Measurements from ENCODE around the gene SLC35E4.

The SLC35E4 gene

GRCh38 chr22:30612789-30613188, 22.8 kb upstream of the SLC35E4 start:
- TF ChIP-seq CREB1 (IDR thresholded peaks at IDR 0.05; ENCODE audit: low read depth) (no peak), NFIC (IDR thresholded peaks at IDR 0.05) (no peak), ZBTB7A (IDR thresholded peaks at IDR 0.05; ENCODE audit: low read depth) (no peak), TEAD4 (IDR thresholded peaks at IDR 0.05) (no peak), FOXM1 (IDR thresholded peaks at IDR 0.05; ENCODE audit: borderline replicate concordance, low read depth) (no peak), RAD21 (IDR thresholded peaks at IDR 0.05; ENCODE audit: low read depth) (no peak), MAX (IDR thresholded peaks at IDR 0.05) (no peak), YY1 (IDR thresholded peaks at IDR 0.05; ENCODE audit: low read depth) (no peak), TAF1 (IDR thresholded peaks at IDR 0.05; ENCODE audit: low read depth) (no peak), EP300 (IDR thresholded peaks at IDR 0.05; ENCODE audit: borderline replicate concordance) (no peak), CEBPB (IDR thresholded peaks at IDR 0.05) (no peak), USF1 (IDR thresholded peaks at IDR 0.05) (no peak), EGR1 (IDR thresholded peaks at IDR 0.05) (no peak), TCF12 (IDR thresholded peaks at IDR 0.05; ENCODE audit: low read depth) (no peak), REST (IDR thresholded peaks at IDR 0.05; ENCODE audit: low read depth) (no peak)

- TF ChIP-seq CREB1 (IDR thresholded peaks at IDR 0.05; ENCODE audit: low read depth) (no peak), NFIC (IDR thresholded peaks at IDR 0.05) (no peak)
Measured at GRCh38 chr22:30614268-30614667, 21.3 kb upstream of the SLC35E4 start.

GRCh38 chr22:30614879-30615278, 20.7 kb upstream of the SLC35E4 start:
- TF ChIP-seq YY1 (IDR thresholded peaks at IDR 0.05; ENCODE audit: low read depth): no peak
- no peak for TF ChIP-seq MAX (IDR thresholded peaks at IDR 0.05)
- no peak for TF ChIP-seq RAD21 (IDR thresholded peaks at IDR 0.05; ENCODE audit: low read depth)
- no peak for TF ChIP-seq USF1 (IDR thresholded peaks at IDR 0.05)
- TF ChIP-seq CEBPB (IDR thresholded peaks at IDR 0.05): no peak
- no peak for TF ChIP-seq REST (IDR thresholded peaks at IDR 0.05; ENCODE audit: low read depth)
- no peak for TF ChIP-seq NFIC (IDR thresholded peaks at IDR 0.05)
- TF ChIP-seq EGR1 (IDR thresholded peaks at IDR 0.05): no peak
- no peak for TF ChIP-seq ZBTB7A (IDR thresholded peaks at IDR 0.05; ENCODE audit: low read depth)
- no peak for TF ChIP-seq TAF1 (IDR thresholded peaks at IDR 0.05; ENCODE audit: low read depth)
- no peak for TF ChIP-seq TCF12 (IDR thresholded peaks at IDR 0.05; ENCODE audit: low read depth)
- TF ChIP-seq FOXM1 (IDR thresholded peaks at IDR 0.05; ENCODE audit: borderline replicate concordance, low read depth): no peak
- TF ChIP-seq EP300 (IDR thresholded peaks at IDR 0.05; ENCODE audit: borderline replicate concordance): no peak
- no peak for TF ChIP-seq TEAD4 (IDR thresholded peaks at IDR 0.05)
- TF ChIP-seq CREB1 (IDR thresholded peaks at IDR 0.05; ENCODE audit: low read depth): no peak

GRCh38 chr22:30615543-30615954, 20.0 kb upstream of the SLC35E4 start:
- no peak for TF ChIP-seq USF1 (IDR thresholded peaks at IDR 0.05)
- TF ChIP-seq MAX (IDR thresholded peaks at IDR 0.05): no peak
- no peak for TF ChIP-seq FOXM1 (IDR thresholded peaks at IDR 0.05; ENCODE audit: borderline replicate concordance, low read depth)
- no peak for TF ChIP-seq YY1 (IDR thresholded peaks at IDR 0.05; ENCODE audit: low read depth)

GRCh38 chr22:30617819-30618218, 17.8 kb upstream of the SLC35E4 start:
- no peak for TF ChIP-seq MAX (IDR thresholded peaks at IDR 0.05)
- TF ChIP-seq NFIC (IDR thresholded peaks at IDR 0.05): no peak

- TF ChIP-seq TCF12 (IDR thresholded peaks at IDR 0.05; ENCODE audit: low read depth) (no peak), CEBPB (IDR thresholded peaks at IDR 0.05) (no peak), NFIC (IDR thresholded peaks at IDR 0.05) (no peak), EGR1 (IDR thresholded peaks at IDR 0.05) (no peak), RAD21 (IDR thresholded peaks at IDR 0.05; ENCODE audit: low read depth) (no peak), USF1 (IDR thresholded peaks at IDR 0.05) (no peak), REST (IDR thresholded peaks at IDR 0.05; ENCODE audit: low read depth) (no peak)
Measured at GRCh38 chr22:30626413-30626812, 9.2 kb upstream of the SLC35E4 start.
